ENCODE data around the gene DYNC1I1.

The DYNC1I1 gene

DNA sequence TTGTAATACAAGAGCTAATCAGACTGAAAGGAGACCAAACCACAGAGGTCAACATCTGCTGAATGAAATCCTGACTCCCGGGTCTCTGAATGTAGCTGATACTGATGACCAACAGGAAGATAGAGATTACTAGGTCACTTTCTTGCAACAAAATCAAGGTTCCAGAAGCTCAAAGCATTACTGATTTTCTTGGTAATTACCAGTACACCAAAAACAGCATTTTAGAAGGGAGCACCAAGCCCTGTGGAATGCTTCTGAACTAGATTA, 371.8 kb downstream of the DYNC1I1 start:
- DNase-seq (ENCODE audit: low read depth), result no peak

Data from stimulated activated CD8-positive, alpha-beta memory T cell treated with anti-CD3 and anti-CD28 coated beads, Interleukin-15, amount 100 ng/mL, for 24 hours (primary cell).